Suprapubic skin (tissue), 4 donors: ENCODE data around the gene SLC25A3. TPM values are rescaled to one million over a fixed set of nuclear protein-coding genes. Genes with fewer than 3 reads are reported as not detected.
"Not testable (repeated sequence)": the region's sequence is repeated elsewhere in the genome, so short reads cannot be mapped to it uniquely, and the experiment has no call there.

ENCODE experiments used
- DNase-seq, 2 donors: peaks; one replicate each; pipeline ENCODE4 v3.0.0-alpha.2; 2019; ENCODE audit warnings: low spot score in 2 of 2
- H3K27ac ChIP-seq: fragments of 200-600 bp; sonication (generic); one replicate; pipeline ENCODE4 v1.5.1; 2019
- H3K27me3 ChIP-seq: fragments of 200-600 bp; sonication (generic); one replicate; pipeline ENCODE4 v1.5.1; 2019
- H3K36me3 ChIP-seq: fragments of 200-600 bp; sonication (generic); one replicate; pipeline ENCODE4 v1.5.1; 2019
- H3K4me1 ChIP-seq: fragments of 200-600 bp; sonication (generic); one replicate; pipeline ENCODE4 v1.5.1; 2019
- H3K4me3 ChIP-seq: fragments of 200-600 bp; sonication (generic); one replicate; pipeline ENCODE4 v1.5.1; 2019; ENCODE audit warnings: mild to moderate bottlenecking
- H3K9me3 ChIP-seq: fragments of 200-600 bp; sonication (generic); one replicate; pipeline ENCODE4 v1.5.1; 2019
- EP300 ChIP-seq: sonication (generic); formaldehyde crosslinking; IDR thresholded peaks from one replicate; pipeline ENCODE4 v1.6.1; 2017; ENCODE audit warnings: antibody characterized with exemption
- POLR2A ChIP-seq, 2 donors: fragments of 450-650 bp; IDR thresholded peaks; one replicate each; pipeline ENCODE4 v1.6.1; 2017; ENCODE audit warnings: antibody characterized with exemption in 2 of 2, mild to moderate bottlenecking in 2 of 2, moderate library complexity in 2 of 2
- POLR2AphosphoS5 ChIP-seq, 3 donors: sonication (generic); formaldehyde crosslinking; IDR thresholded peaks; one replicate each; pipeline ENCODE4 v1.6.1; 2017; ENCODE audit warnings: antibody characterized with exemption in 3 of 3
- WGBS: methylation state at CpG from one replicate; pipeline ENCODE4 v1.1.5; 2018; 5-methylcytosine and 5-hydroxymethylcytosine counted together
- total RNA-seq, 4 donors: library from RNA; depleted of rRNA; stranded (reverse); fragments of >200 nt; gene quantifications; one replicate each; pipeline ENCODE4 v1.1.0, GENCODE V29; 2016
- TF ChIP-seq, protein P1 (sequence below), 2 donors: fragments of 200-600 bp in 1 of 2; fragments of 450-650 bp in 1 of 2; sonication (generic) in 1 of 2; IDR thresholded peaks; one replicate each; pipeline ENCODE4 v1.5.1; 2016 to 2019; ENCODE audit warnings: antibody characterized with exemption in 2 of 2, mild to moderate bottlenecking in 1 of 2, moderate library complexity in 1 of 2

Gene SLC25A3
- total RNA-seq, 4 donors from 2014 or later: 375 to 558 (median 498) TPM

DNA sequence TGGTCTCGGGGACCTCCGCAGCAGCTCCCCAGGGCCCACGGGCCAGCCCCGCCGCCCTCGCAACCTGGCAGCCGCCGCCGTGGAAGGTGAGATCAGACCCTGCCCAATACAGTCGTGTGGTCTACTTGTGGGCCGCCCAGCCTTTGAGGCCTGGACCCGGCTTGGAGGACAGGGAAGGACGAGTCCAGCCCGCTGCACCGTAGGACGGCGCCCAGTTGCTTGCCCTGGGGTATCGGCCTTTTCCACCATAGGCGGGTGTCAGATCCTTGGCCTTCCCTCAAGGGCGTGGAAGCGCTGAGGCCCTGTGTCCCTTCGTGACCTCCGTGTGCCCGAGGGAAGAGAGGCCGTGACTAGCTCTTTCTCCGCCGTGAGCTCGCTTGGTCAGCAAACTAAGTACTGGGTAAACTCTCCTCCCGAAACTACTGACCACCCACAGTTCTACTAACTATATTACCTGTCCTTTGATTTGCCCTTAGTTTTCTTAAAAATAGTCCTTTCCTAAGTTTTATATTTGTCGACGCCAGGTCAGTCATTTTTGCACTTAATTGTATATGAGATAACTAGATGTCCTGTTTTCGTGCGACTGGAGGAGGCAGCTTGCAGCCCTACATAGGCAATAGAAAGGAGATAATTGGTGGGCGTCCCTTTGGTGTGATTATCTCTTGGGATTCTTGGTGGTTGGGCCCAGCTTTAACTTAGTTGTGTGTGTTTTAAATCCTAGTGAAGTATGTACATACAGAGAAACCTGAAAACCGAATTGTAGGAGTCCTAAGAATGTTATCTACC is 757 bp downstream of the SLC25A3 start:
- DNase-seq: peak in 1 of 2 donors; percentile 86
- 0% methylated on average over 18 of the region's 35 CpGs for WGBS
- H3K27ac ChIP-seq: peak overlapping the region; percentile 93
- peaks cover 17% of the 10 kb centered on the region for H3K4me1 ChIP-seq
- TF ChIP-seq POLR2A (IDR thresholded peaks at IDR 0.05) (no peak), EP300 (no peak), POLR2AphosphoS5 (IDR thresholded peaks at IDR 0.05) (peak in 1 of 3 donors; percentile 36)
- TF ChIP-seq, protein P1, sequence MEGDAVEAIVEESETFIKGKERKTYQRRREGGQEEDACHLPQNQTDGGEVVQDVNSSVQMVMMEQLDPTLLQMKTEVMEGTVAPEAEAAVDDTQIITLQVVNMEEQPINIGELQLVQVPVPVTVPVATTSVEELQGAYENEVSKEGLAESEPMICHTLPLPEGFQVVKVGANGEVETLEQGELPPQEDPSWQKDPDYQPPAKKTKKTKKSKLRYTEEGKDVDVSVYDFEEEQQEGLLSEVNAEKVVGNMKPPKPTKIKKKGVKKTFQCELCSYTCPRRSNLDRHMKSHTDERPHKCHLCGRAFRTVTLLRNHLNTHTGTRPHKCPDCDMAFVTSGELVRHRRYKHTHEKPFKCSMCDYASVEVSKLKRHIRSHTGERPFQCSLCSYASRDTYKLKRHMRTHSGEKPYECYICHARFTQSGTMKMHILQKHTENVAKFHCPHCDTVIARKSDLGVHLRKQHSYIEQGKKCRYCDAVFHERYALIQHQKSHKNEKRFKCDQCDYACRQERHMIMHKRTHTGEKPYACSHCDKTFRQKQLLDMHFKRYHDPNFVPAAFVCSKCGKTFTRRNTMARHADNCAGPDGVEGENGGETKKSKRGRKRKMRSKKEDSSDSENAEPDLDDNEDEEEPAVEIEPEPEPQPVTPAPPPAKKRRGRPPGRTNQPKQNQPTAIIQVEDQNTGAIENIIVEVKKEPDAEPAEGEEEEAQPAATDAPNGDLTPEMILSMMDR (IDR thresholded peaks at IDR 0.05): no peak
- no peaks in the 10 kb centered on the region for H3K27me3 ChIP-seq
- H3K36me3 ChIP-seq: peaks cover 31% of the 10 kb centered on the region
- peak overlapping the region; percentile 67 for H3K4me3 ChIP-seq
- H3K9me3 ChIP-seq: no peaks in the 10 kb centered on the region

DNA sequence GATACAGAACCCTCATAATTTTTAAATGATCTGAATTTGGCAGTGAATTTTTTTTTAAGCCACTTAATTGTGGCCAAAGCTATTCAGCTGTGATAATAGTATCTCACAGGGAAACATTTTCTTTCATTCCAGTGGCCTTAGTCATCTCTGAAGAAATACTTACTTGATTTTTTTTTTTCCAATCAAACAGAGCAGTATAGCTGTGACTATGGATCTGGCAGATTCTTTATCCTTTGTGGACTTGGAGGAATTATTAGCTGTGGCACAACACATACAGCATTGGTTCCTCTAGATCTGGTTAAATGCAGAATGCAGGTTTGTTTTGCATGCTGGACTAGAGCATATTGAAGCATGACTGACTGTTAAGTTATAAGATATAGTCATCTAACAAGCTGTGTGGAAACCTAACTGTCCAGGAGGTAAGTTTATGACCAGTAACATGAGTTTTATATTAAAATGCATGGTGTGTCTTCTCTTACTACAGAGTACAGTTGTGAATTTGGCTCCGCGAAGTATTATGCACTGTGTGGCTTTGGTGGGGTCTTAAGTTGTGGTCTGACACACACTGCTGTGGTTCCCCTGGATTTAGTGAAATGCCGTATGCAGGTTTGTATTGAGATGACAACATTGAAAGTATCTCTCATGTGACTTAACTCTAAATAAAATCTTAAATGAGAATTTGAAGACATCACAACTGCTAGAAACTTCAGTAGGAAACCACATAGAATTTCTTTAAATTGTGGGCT is 1.9 kb downstream of the SLC25A3 start:
- peaks cover 42% of the 10 kb centered on the region for H3K36me3 ChIP-seq
- 47% methylated on average over 3 of the region's 3 CpGs for WGBS
- TF ChIP-seq, protein P1 (IDR thresholded peaks at IDR 0.05): no peak
- no peak for TF ChIP-seq POLR2AphosphoS5 (IDR thresholded peaks at IDR 0.05)
- no peak for TF ChIP-seq EP300
- TF ChIP-seq POLR2A (IDR thresholded peaks at IDR 0.05): no peak
- DNase-seq: no peak
- H3K27ac ChIP-seq: peak overlapping the region; percentile 93
- H3K27me3 ChIP-seq: no peaks in the 10 kb centered on the region
- no peaks in the 10 kb centered on the region for H3K9me3 ChIP-seq
- peak overlapping the region; percentile 67 for H3K4me3 ChIP-seq
- H3K4me1 ChIP-seq: peaks cover 17% of the 10 kb centered on the region

DNA sequence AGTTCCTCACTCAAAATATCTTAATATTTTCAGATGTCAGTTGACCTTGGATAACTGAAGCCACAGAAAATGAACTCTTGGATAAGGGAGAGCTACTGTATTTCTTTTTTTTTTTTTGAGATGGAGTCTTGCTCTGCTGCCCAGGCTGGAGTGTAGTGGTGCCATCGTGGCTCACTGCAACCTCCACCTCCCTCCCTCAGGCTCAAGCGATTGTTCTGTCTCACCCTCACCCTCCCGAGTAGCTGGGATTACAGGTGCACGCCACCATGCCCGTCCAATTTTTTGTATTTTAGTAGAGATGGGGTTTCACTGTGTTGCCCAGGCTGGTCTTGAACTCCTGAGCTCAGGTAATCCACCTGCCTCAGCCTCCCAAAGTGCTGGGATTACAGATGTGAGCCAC is 3.8 kb downstream of the SLC25A3 start:
- WGBS: 85% methylated on average over 5 of the region's 5 CpGs
- not testable (repeated sequence) for H3K9me3 ChIP-seq, H3K27me3 ChIP-seq, H3K27ac ChIP-seq, DNase-seq, H3K4me3 ChIP-seq
- Histone ChIP-seq H3K36me3 (peaks cover 61% of the 10 kb centered on the region), H3K4me1 (peaks cover 17% of the 10 kb centered on the region)

DNA sequence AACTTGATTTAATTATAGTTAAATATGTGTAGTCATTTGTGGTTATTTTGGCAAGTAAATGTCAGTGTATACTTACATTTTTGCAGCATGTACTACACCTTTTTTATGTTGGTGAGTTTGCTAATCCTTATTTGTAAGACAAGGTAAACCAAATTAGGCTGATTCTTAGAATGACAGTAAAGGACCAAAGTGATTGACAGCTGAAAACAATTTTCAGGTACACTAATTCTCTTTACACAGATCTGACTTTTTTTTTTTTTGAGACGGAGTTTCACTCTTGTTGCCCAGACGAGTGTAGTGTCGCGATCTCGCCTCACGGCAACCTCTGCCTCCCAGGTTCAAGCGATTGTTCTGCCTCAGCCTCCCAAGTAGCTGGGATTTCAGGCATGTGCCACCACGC is 8.4 kb downstream of the SLC25A3 start:
- 93% methylated on average over 8 of the region's 8 CpGs for WGBS
- no peak for TF ChIP-seq POLR2AphosphoS5 (IDR thresholded peaks at IDR 0.05)
- TF ChIP-seq POLR2A (IDR thresholded peaks at IDR 0.05): no peak
- TF ChIP-seq EP300: no peak
- TF ChIP-seq, protein P1 (IDR thresholded peaks at IDR 0.05): no peak
- Histone ChIP-seq H3K4me3 (no peak overlapping the region), H3K4me1 (no peaks in the 10 kb centered on the region), H3K27ac (no peak overlapping the region), H3K36me3 (peaks cover 78% of the 10 kb centered on the region), H3K27me3 (no peaks in the 10 kb centered on the region), H3K9me3 (no peaks in the 10 kb centered on the region)
- DNase-seq: no peak

DNA sequence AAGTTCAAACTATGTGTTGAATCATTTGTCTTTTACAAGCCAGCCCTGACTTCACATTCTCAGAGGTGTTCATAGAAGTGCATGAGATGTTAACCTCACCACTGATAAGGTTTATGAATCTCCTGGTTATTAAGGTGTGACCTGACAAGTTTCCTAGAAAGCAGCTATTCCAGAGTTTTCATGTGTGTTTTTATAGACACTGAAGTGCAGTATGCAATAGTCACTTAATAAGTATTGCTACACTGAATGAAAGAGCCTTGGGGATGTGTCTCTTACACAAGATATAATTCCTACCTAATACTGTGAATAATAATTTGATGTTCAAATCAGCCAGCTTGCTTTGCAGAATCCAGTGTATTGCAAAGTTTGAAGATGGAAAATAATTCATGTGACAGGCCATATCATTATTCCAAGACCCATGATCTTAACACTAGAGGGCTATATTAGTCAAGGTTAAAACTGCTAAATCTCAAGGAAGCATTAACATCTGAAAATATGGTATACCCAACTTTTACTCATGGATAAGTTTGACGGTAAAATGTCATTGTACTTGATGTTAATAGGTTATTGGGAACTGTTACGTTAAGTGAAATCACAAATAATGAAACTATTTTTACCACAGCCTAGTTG is 13.0 kb downstream of the SLC25A3 start:
- Histone ChIP-seq H3K36me3 (peaks cover 33% of the 10 kb centered on the region), H3K4me3 (no peak overlapping the region), H3K9me3 (no peaks in the 10 kb centered on the region), H3K27me3 (no peaks in the 10 kb centered on the region), H3K27ac (no peak overlapping the region), H3K4me1 (no peaks in the 10 kb centered on the region)
- 75% methylated on average over 2 of the region's 2 CpGs for WGBS
- TF ChIP-seq EP300 (no peak), POLR2AphosphoS5 (IDR thresholded peaks at IDR 0.05) (no peak), POLR2A (IDR thresholded peaks at IDR 0.05) (no peak)
- TF ChIP-seq, protein P1 (IDR thresholded peaks at IDR 0.05): no peak
- DNase-seq: no peak
